Measurements from ENCODE around the gene XPR1.
"Not testable (repeated sequence)": the region's sequence is repeated elsewhere in the genome, so short reads cannot be mapped to it uniquely, and the experiment has no call there.

The XPR1 gene

GRCh38 chr1:180787628-180788307, 155.9 kb downstream of the XPR1 start:
- DNase-seq = no peak

- DNase-seq = no peak
These were observed 157.6 kb downstream of the XPR1 start for GRCh38 chr1:180789460-180789859.

GRCh38 chr1:180791152-180791551, 159.3 kb downstream of the XPR1 start:
- DNase-seq = not testable (repeated sequence)

- DNase-seq = no peak
These were observed 160.0 kb downstream of the XPR1 start for GRCh38 chr1:180791806-180792205.

GRCh38 chr1:180793451-180793850, 161.6 kb downstream of the XPR1 start:
- no peak for DNase-seq

- no peak for DNase-seq
These were observed 165.2 kb downstream of the XPR1 start for GRCh38 chr1:180796897-180797640.

- no peak for DNase-seq
These were observed 169.1 kb downstream of the XPR1 start for GRCh38 chr1:180800945-180801344.

- DNase-seq = no peak
These were observed 171.0 kb downstream of the XPR1 start for GRCh38 chr1:180802813-180803212.

GRCh38 chr1:180805316-180805715, 173.5 kb downstream of the XPR1 start:
- DNase-seq = no peak

GRCh38 chr1:180811298-180811697, 179.5 kb downstream of the XPR1 start:
- DNase-seq = no peak

GRCh38 chr1:180811886-180812285, 180.1 kb downstream of the XPR1 start:
- DNase-seq = no peak

GRCh38 chr1:180814258-180814657, 182.4 kb downstream of the XPR1 start:
- no peak for DNase-seq

- no peak for DNase-seq
These were observed 183.4 kb downstream of the XPR1 start for GRCh38 chr1:180815188-180815587.

GRCh38 chr1:180816132-180816531, 184.3 kb downstream of the XPR1 start:
- DNase-seq = no peak

GRCh38 chr1:180821970-180822369, 190.1 kb downstream of the XPR1 start:
- no peak for DNase-seq

GRCh38 chr1:180831507-180831906, 199.7 kb downstream of the XPR1 start:
- not testable (repeated sequence) for DNase-seq

- DNase-seq = not testable (repeated sequence)
These were observed 201.4 kb downstream of the XPR1 start for GRCh38 chr1:180833180-180833579.

GRCh38 chr1:180836449-180836848, 204.6 kb downstream of the XPR1 start:
- DNase-seq = no peak

- peak; percentile 45 for DNase-seq
These were observed 205.2 kb downstream of the XPR1 start for GRCh38 chr1:180837020-180837419.

- no peak for DNase-seq
These were observed 206.7 kb downstream of the XPR1 start for GRCh38 chr1:180838535-180838934.

- no peak for DNase-seq
These were observed 207.7 kb downstream of the XPR1 start for GRCh38 chr1:180839547-180839946.

GRCh38 chr1:180841415-180841814, 209.6 kb downstream of the XPR1 start:
- DNase-seq = no peak

GRCh38 chr1:180842052-180842451, 210.2 kb downstream of the XPR1 start:
- peak; percentile 18 for DNase-seq

GRCh38 chr1:180842491-180843275, 210.9 kb downstream of the XPR1 start:
- no peak for DNase-seq

Data from midbrain (tissue), 1 donor.